Heart left ventricle (tissue), 13 donors: ENCODE measurements around the gene TDRD6.

Source experiments
- POLR2A ChIP-seq, 2 donors: fragments of 450-650 bp; IDR thresholded peaks; one replicate each; pipeline ENCODE4 v1.6.1; 2017; ENCODE audit warnings: antibody characterized with exemption in 2 of 2, mild to moderate bottlenecking in 2 of 2, moderate library complexity in 2 of 2
- TF ChIP-seq, protein P1 (sequence below), 12 donors: fragments of 200-600 bp; sonication (generic) in 4 of 12; IDR thresholded peaks; one replicate each; pipeline versions ENCODE4 v1.5.0 to v1.8.0; 2018 to 2022; ENCODE audit warnings: antibody characterized with exemption in 12 of 12, mild to moderate bottlenecking in 5 of 12
- donor health status: ischemic (EF 13 %, LVEDD 7.1; RV severe dilation, severe dysfunction).
- donor health status: DM: no; HTN: yes; CAD: no.
- donor health status: DM: no; HTN: no; CAD: no.
- donor health status: ischemic (EF 25% LVEDD 6.9; RV normal size, moderate dysfunction).
- donor health status: ischemic (EF 25% LVEDD 5.7; RV mildly dilated, moderate dysfunction).
- donor health status: ischemic (EF 35%, LVEDD 5.7; RV mildly dilated, moderate dysfunction).
- donor health status: nonischemic (EF 11% LVEDD 7.7; RV severe dilation, severe dysfunction).
- donor health status: DM: yes; HTN: yes; CAD: no.
- donor health status: PGD.
- donor health status: ischemic (EF 29% LVEDD 5.4; RV normal size, mild dysfunction).
- donor health status: nonischemic (EF 23%, LVEDD 6.1; RV moderate dilation, normal function).

DNA sequence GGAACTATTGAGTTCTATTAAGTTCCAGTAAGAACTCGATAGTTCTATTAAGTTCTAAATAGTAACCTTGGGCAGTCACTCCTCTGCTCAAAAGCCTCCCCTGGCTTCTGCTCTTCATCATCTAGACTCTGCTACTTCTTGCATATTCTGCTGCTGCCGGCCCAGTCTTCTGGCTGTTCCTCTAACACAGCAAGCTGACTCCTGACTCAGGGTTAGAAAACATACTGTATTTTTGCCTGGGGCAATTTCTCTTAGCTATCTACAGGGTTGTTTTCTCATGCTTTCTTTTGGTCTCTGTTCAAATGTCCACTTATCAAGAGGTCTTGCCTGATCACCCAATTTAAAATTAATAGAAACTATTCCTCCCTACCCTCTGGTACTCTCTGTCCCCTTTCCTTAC, 20.3 kb upstream of the TDRD6 start:
- TF ChIP-seq, protein P1, sequence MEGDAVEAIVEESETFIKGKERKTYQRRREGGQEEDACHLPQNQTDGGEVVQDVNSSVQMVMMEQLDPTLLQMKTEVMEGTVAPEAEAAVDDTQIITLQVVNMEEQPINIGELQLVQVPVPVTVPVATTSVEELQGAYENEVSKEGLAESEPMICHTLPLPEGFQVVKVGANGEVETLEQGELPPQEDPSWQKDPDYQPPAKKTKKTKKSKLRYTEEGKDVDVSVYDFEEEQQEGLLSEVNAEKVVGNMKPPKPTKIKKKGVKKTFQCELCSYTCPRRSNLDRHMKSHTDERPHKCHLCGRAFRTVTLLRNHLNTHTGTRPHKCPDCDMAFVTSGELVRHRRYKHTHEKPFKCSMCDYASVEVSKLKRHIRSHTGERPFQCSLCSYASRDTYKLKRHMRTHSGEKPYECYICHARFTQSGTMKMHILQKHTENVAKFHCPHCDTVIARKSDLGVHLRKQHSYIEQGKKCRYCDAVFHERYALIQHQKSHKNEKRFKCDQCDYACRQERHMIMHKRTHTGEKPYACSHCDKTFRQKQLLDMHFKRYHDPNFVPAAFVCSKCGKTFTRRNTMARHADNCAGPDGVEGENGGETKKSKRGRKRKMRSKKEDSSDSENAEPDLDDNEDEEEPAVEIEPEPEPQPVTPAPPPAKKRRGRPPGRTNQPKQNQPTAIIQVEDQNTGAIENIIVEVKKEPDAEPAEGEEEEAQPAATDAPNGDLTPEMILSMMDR (IDR thresholded peaks at IDR 0.05): no peak
- no peak for TF ChIP-seq POLR2A (IDR thresholded peaks at IDR 0.05)
